Measurements from ENCODE around the gene TGOLN2.

Gene TGOLN2

DNA sequence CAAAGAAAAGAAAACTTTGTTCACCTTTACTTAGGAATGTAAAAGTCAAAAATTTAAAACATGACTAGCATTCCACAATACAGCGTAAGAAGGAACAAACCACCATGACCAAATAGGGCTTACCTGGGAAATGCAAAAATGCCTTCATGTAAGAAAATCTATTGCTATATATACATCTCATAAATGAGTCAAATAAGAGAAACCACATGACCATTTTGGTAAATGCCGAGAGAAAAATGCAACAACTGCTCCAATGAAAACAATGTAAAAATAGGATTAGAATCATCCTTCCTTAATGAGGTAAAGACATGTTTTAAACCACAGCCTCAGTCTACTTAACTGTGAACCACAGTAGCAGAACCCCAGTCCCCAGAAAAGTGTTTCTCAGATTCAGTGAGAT, 49.4 kb downstream of the TGOLN2 start:
- no peak for DNase-seq (ENCODE audit: extremely low spot score)
- ChIA-PET POLR2A (no interaction called here), CTCF (no interaction called here)
- no peak for TF ChIP-seq SUZ12 (IDR thresholded peaks at IDR 0.05)
- no peak for TF ChIP-seq BHLHE40 (IDR thresholded peaks at IDR 0.05; ENCODE audit: borderline replicate concordance)
- no peak for TF ChIP-seq NFRKB (IDR thresholded peaks at IDR 0.05)
- no peak for TF ChIP-seq PKNOX1 (IDR thresholded peaks at IDR 0.05)
- TF ChIP-seq SP1 (IDR thresholded peaks at IDR 0.05): no peak
- TF ChIP-seq ZNF384 (IDR thresholded peaks at IDR 0.05): no peak
- no peak for TF ChIP-seq FOXK2 (IDR thresholded peaks at IDR 0.05)
- no peak for TF ChIP-seq L3MBTL2 (conservative IDR thresholded peaks at IDR 0.05)
- TF ChIP-seq ARNT (IDR thresholded peaks at IDR 0.05): no peak
- no peak for TF ChIP-seq LEF1 (IDR thresholded peaks at IDR 0.05; ENCODE audit: borderline replicate concordance)
- no peak for TF ChIP-seq TARDBP (IDR thresholded peaks at IDR 0.05)
- TF ChIP-seq FOXA1 (IDR thresholded peaks at IDR 0.05): no peak
- no peak for TF ChIP-seq ELF4 (IDR thresholded peaks at IDR 0.05)
- TF ChIP-seq HDGF (IDR thresholded peaks at IDR 0.05; ENCODE audit: borderline replicate concordance): no peak
- TF ChIP-seq CTBP1 (IDR thresholded peaks at IDR 0.05; ENCODE audit: borderline replicate concordance): no peak
- no peak for TF ChIP-seq FOXM1 (IDR thresholded peaks at IDR 0.05; ENCODE audit: borderline replicate concordance)

DNA sequence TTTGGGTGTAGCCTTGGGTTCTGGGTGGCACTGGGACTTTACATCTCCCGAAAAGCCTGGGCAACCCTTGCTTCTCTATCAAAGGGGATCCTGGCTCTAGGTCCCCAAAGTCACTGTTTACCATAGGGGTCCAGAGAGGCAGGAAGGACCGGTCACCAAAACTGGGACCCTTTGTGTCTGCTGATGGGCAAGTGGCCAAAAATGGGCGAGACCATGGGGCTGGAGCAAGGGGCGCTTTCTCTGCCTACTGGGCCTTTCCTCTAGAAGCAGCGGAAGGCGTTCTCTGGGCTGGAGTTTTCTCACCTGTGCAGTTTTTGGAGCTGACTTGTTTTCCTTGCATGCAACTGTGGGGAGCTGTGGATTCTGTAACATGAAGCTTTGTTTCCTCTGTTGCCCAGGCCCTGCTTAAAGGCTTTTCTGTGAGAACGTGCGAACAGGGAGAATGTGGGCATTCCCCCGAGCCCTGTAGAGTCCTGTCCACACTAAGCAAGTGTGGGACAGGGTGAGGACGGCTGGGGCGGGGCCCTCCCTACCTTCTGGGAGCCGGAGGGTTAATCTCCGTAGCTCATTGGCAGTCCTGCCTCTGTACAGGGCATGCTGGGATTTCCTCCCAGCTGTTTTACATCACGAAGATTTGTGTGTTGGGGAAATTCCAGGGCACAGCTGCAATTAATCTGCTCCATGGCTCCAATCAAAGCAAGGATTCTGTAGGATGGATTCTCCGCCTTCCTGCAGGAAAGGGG, 50.2 kb downstream of the TGOLN2 start:
- ChIA-PET POLR2A (interaction anchor here (0.6 kb wide), 1 partner anchor 334 kb away, joined by 3 read pairs; the partner anchor contains the start of gene C2orf68), CTCF (interaction anchor here (0.8 kb wide), 1 partner anchor 10 kb away, joined by 3 read pairs; no protein-coding TSS in a partner anchor)
- TF ChIP-seq PKNOX1 (IDR thresholded peaks at IDR 0.05) (no peak), SP1 (IDR thresholded peaks at IDR 0.05) (no peak), TARDBP (IDR thresholded peaks at IDR 0.05) (no peak), NFRKB (IDR thresholded peaks at IDR 0.05) (no peak), FOXM1 (IDR thresholded peaks at IDR 0.05; ENCODE audit: borderline replicate concordance) (no peak), SUZ12 (IDR thresholded peaks at IDR 0.05) (no peak), HDGF (IDR thresholded peaks at IDR 0.05; ENCODE audit: borderline replicate concordance) (no peak), ZNF384 (IDR thresholded peaks at IDR 0.05) (no peak), ARNT (IDR thresholded peaks at IDR 0.05) (no peak), ELF4 (IDR thresholded peaks at IDR 0.05) (no peak), LEF1 (IDR thresholded peaks at IDR 0.05; ENCODE audit: borderline replicate concordance) (no peak), BHLHE40 (IDR thresholded peaks at IDR 0.05; ENCODE audit: borderline replicate concordance) (no peak), FOXA1 (IDR thresholded peaks at IDR 0.05) (no peak)
- no peak for DNase-seq (ENCODE audit: extremely low spot score)

GRCh38 chr2:85276571-85277118, 51.1 kb downstream of the TGOLN2 start:
- ChIA-PET CTCF (no interaction called here), POLR2A (no interaction called here)
- TF ChIP-seq CTBP1 (IDR thresholded peaks at IDR 0.05; ENCODE audit: borderline replicate concordance) (no peak), ZNF384 (IDR thresholded peaks at IDR 0.05) (no peak), ELF4 (IDR thresholded peaks at IDR 0.05) (no peak), L3MBTL2 (conservative IDR thresholded peaks at IDR 0.05) (no peak), SUZ12 (IDR thresholded peaks at IDR 0.05) (no peak), HDGF (IDR thresholded peaks at IDR 0.05; ENCODE audit: borderline replicate concordance) (no peak), FOXA1 (IDR thresholded peaks at IDR 0.05) (no peak), LEF1 (IDR thresholded peaks at IDR 0.05; ENCODE audit: borderline replicate concordance) (no peak), FOXK2 (IDR thresholded peaks at IDR 0.05) (no peak), FOXM1 (IDR thresholded peaks at IDR 0.05; ENCODE audit: borderline replicate concordance) (no peak), NFRKB (IDR thresholded peaks at IDR 0.05) (no peak), BHLHE40 (IDR thresholded peaks at IDR 0.05; ENCODE audit: borderline replicate concordance) (no peak), PKNOX1 (IDR thresholded peaks at IDR 0.05) (no peak), ARNT (IDR thresholded peaks at IDR 0.05) (no peak), TARDBP (IDR thresholded peaks at IDR 0.05) (no peak), SP1 (IDR thresholded peaks at IDR 0.05) (no peak)
- DNase-seq (ENCODE audit: extremely low spot score): no peak

- no peak for DNase-seq (ENCODE audit: extremely low spot score)
- no peak for TF ChIP-seq CTBP1 (IDR thresholded peaks at IDR 0.05; ENCODE audit: borderline replicate concordance)
- no peak for TF ChIP-seq ARNT (IDR thresholded peaks at IDR 0.05)
- no peak for TF ChIP-seq LEF1 (IDR thresholded peaks at IDR 0.05; ENCODE audit: borderline replicate concordance)
- TF ChIP-seq SUZ12 (IDR thresholded peaks at IDR 0.05): no peak
- TF ChIP-seq NFRKB (IDR thresholded peaks at IDR 0.05): no peak
- TF ChIP-seq FOXA1 (IDR thresholded peaks at IDR 0.05): no peak
- TF ChIP-seq L3MBTL2 (conservative IDR thresholded peaks at IDR 0.05): no peak
- TF ChIP-seq HDGF (IDR thresholded peaks at IDR 0.05; ENCODE audit: borderline replicate concordance): no peak
- no peak for TF ChIP-seq FOXM1 (IDR thresholded peaks at IDR 0.05; ENCODE audit: borderline replicate concordance)
- TF ChIP-seq FOXK2 (IDR thresholded peaks at IDR 0.05): no peak
- no peak for TF ChIP-seq BHLHE40 (IDR thresholded peaks at IDR 0.05; ENCODE audit: borderline replicate concordance)
- no peak for TF ChIP-seq ZNF384 (IDR thresholded peaks at IDR 0.05)
- no peak for TF ChIP-seq TARDBP (IDR thresholded peaks at IDR 0.05)
- TF ChIP-seq ELF4 (IDR thresholded peaks at IDR 0.05): no peak
- no peak for TF ChIP-seq PKNOX1 (IDR thresholded peaks at IDR 0.05)
- no peak for TF ChIP-seq SP1 (IDR thresholded peaks at IDR 0.05)
- CTCF ChIA-PET: no interaction called here
- POLR2A ChIA-PET: no interaction called here
These were observed 51.7 kb downstream of the TGOLN2 start for GRCh38 chr2:85275984-85276540.
